ENCODE measurements around the gene EGFL8.

DNA sequence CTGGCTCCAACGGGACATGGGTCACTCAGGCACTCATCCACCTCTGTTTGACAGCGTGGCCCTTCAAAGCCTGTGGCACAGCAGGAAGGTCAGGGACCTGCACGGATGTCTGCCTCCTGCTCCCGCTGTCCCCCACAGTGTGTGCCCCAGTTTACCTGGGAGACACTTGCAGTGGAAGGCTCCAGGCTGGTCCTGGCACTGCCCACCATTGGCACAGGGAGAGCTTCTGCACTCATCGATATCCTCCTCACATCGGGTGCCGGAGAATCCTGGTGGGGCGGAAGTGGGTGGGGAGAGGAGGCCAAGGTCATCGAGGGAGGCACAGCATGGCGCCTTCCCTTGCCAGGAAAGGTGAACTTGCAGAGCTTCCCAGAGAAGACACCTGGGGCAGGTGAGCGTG lies 52.6 kb downstream of the EGFL8 start:
- TF ChIP-seq CTCF (IDR thresholded peaks at IDR 0.05; ENCODE audit: low read depth, low read length) (no peak), EZH2phosphoT487 (IDR thresholded peaks at IDR 0.05; ENCODE audit: low read depth) (no peak)
